ENCODE data around the gene MYO1F. TPM values are rescaled to one million over a fixed set of nuclear protein-coding genes. Genes with fewer than 3 reads are reported as not detected.

The MYO1F gene
- total RNA-seq, 4 donors from 2014 or later = 5.1 to 21.5 (median 6.0) TPM

DNA sequence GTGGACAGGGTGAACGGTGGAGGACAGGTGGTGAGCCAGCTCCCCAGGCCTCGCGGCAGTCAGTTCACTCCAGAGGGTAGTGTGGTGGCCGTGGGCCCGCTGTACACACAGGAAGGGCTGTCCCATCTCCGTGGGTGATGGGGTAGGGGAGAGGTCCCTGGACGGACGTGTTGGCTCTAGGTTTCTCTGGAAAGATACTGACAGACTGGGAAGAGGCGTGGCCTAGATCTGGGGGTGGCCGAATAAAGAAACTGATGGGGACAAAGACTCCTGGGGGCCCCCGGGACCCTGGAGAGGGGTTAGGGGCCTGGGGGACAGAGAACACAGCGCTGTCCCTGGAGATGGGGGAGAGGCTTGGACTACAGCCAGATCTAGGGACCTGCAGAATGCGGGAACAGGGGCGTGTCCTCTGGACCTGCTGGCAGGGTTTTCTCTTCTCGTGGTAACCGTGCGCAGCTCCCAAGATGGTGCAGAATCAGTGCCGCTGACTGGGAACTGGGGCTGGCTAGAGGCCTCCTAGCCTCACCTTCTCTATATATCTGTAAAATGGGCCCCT lies 70.8 kb downstream of the MYO1F start:
- 13 to 15% methylated on average over 18 of the region's 18 CpGs for WGBS, 2 donors
- TF ChIP-seq, protein P1, sequence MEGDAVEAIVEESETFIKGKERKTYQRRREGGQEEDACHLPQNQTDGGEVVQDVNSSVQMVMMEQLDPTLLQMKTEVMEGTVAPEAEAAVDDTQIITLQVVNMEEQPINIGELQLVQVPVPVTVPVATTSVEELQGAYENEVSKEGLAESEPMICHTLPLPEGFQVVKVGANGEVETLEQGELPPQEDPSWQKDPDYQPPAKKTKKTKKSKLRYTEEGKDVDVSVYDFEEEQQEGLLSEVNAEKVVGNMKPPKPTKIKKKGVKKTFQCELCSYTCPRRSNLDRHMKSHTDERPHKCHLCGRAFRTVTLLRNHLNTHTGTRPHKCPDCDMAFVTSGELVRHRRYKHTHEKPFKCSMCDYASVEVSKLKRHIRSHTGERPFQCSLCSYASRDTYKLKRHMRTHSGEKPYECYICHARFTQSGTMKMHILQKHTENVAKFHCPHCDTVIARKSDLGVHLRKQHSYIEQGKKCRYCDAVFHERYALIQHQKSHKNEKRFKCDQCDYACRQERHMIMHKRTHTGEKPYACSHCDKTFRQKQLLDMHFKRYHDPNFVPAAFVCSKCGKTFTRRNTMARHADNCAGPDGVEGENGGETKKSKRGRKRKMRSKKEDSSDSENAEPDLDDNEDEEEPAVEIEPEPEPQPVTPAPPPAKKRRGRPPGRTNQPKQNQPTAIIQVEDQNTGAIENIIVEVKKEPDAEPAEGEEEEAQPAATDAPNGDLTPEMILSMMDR (IDR thresholded peaks at IDR 0.05) = peak in 2 of 6 experiments; percentile 6 to 36
- no peak for TF ChIP-seq POLR2A (IDR thresholded peaks at IDR 0.05)
- Histone ChIP-seq H3K27me3 (no peaks in the 10 kb centered on the region), H3K36me3 (peaks cover 0 to 4% of the 10 kb centered on the region in 2 donors), H3K9me3 (no peaks in the 10 kb centered on the region), H3K4me1 (peaks cover 5 to 13% of the 10 kb centered on the region in 2 donors), H3K4me3 (replicated peaks in 1 of 3) (peak overlapping the region in 1 of 3 donors; percentile 30), H3K27ac (peak overlapping the region in 2 of 3 donors; percentile 27 to 50)
- DNase-seq = peak; percentile 32 to 72
- intact Hi-C loops (cut with DNase I) = loop anchor here (5.0 kb wide), 1 partner anchor 154 kb away; no protein-coding TSS in a partner anchor

DNA sequence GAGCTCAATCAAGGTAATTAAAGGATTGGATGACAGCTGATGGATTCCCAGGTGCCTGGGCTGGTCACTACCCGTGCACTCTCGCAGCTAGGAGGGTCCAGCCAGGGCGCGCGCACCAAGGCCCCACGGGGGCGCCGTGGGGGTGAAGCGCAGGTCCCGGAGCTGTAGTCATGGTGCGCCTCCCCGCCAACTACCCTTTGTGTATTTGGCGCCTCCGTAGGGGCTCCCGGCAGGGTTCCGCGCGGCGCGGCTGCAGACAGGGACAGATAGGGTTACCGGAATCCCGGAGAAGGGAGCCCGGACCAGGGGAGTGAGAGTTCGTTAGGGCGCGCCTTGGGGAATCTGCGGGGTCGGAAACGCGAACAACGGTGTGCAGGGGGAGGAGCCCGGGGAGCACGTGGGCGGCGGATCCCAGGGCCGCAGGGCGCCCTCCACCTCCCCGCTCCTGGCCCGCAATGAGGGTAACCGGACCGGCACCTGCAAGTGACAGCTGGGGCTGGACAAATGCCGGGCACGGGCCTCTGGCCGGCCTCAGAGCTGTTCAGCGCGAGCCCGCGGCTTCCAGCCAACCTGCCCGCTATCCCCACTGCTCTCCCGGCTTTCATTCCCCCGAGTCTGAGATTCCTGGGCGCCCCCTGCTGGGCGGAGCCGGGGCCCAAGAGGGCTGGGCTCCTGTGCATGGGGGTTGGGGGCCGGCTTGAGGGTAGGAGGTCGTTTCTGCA lies 71.4 kb downstream of the MYO1F start:
- H3K4me1 ChIP-seq = peaks cover 5 to 11% of the 10 kb centered on the region in 2 donors
- H3K27ac ChIP-seq = peak overlapping the region in 2 of 3 donors; percentile 27 to 50
- H3K9me3 ChIP-seq = no peaks in the 10 kb centered on the region
- intact Hi-C loops (cut with DNase I) = loop anchor here (5.0 kb wide), 1 partner anchor 154 kb away; no protein-coding TSS in a partner anchor
- TF ChIP-seq POLR2A (IDR thresholded peaks at IDR 0.05) = peak in 1 of 2 donors; percentile 14
- TF ChIP-seq, protein P1 (IDR thresholded peaks at IDR 0.05) = peak; percentile 60 to 90 (median 80)
- H3K27me3 ChIP-seq = no peaks in the 10 kb centered on the region
- H3K4me3 ChIP-seq (replicated peaks in 1 of 3) = peak overlapping the region in 1 of 3 donors; percentile 30
- peak; percentile 82 to 86 for DNase-seq
- WGBS, 2 donors = 1% methylated on average over 25 to 31 of the region's 56 CpGs
- H3K36me3 ChIP-seq = no peaks in the 10 kb centered on the region

DNA sequence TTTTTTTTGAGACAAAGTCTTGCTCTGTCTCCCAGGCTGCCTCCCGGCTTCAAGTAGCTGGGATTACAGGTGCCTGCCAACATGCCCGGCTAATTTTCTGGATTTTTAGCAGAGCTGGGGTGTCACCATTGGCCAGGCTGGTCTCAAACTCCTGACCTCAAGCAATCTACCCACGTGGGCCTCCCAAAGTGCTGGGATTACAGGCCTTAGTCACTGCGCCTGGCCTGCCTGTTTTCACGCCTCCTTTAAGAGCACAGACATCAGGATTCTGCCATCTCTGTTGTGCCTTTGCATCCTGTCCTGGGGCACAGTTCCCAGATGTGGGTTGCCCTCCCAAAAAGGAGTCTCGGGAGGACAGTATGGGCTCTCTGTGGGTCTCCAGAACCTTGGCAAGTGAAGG lies 72.3 kb downstream of the MYO1F start:
- H3K9me3 ChIP-seq = no peaks in the 10 kb centered on the region

DNA sequence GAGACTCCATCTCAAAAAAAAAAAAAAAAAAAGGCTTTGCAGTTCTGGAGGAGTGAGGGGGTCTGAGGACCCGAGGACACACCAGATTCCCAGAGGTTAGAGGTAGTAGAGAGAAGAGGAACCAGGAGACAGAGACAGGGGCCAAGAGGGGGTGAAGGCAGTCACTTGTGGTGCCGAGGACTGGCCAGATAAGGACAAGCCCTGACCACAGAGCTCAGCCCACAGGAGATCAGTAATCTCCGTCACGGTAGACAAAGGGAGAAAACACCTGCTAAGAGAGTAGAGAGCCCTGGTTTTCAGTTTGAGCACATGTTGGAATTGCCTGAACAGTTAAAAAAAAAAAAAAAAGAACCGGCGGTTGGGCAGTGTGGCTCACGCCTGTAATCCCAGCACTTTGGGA lies 73.1 kb downstream of the MYO1F start:
- DNase-seq = no peak
- Histone ChIP-seq H3K9me3 (no peaks in the 10 kb centered on the region), H3K4me3 (replicated peaks in 1 of 3) (no peak overlapping the region), H3K4me1 (peaks cover 5 to 11% of the 10 kb centered on the region in 2 donors), H3K27ac (no peak overlapping the region), H3K36me3 (no peaks in the 10 kb centered on the region), H3K27me3 (no peaks in the 10 kb centered on the region)
- 90 to 92% methylated on average over 7 of the region's 7 CpGs for WGBS, 2 donors
- TF ChIP-seq, protein P1 (IDR thresholded peaks at IDR 0.05) = no peak
- no peak for TF ChIP-seq POLR2A (IDR thresholded peaks at IDR 0.05)
- intact Hi-C loops (cut with DNase I) = no loop called here

More for the DNA sequence above, 72.3 kb downstream of the MYO1F start:
- Histone ChIP-seq H3K36me3 (no peaks in the 10 kb centered on the region), H3K4me3 (replicated peaks in 1 of 3) (no peak overlapping the region), H3K27me3 (no peaks in the 10 kb centered on the region), H3K27ac (no peak overlapping the region), H3K4me1 (peaks cover 5 to 11% of the 10 kb centered on the region in 2 donors)
- intact Hi-C loops (cut with DNase I) = loop anchor here (5.0 kb wide), 1 partner anchor 153 kb away; no protein-coding TSS in a partner anchor
- 80 to 87% methylated on average over 6 of the region's 6 CpGs for WGBS, 2 donors
- DNase-seq = no peak
- TF ChIP-seq, protein P1 (IDR thresholded peaks at IDR 0.05) = no peak
- no peak for TF ChIP-seq POLR2A (IDR thresholded peaks at IDR 0.05)

DNA sequence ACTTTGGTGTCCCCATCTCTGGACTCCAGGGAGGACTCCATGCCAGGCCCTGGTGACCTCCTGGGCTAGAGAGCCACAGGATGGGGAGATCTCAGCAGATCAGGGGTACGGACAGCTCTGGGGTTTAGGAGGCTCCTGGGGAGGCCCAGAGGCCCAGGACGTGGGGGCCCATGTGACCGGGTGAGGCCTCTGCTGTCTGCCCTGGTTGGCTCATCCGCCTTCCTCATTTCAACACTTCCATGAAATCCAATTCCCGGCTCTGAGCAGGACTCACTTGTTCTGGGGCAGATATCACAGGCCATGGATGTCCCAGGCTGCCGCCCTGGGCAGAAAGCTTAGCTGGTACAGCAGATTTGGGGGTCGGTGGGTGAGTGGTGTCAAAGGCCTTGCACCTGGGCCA lies 73.7 kb downstream of the MYO1F start:
- intact Hi-C loops (cut with DNase I) = no loop called here
- Histone ChIP-seq H3K27ac (no peak overlapping the region), H3K4me3 (replicated peaks in 1 of 3) (no peak overlapping the region), H3K27me3 (no peaks in the 10 kb centered on the region), H3K4me1 (peaks cover 5 to 11% of the 10 kb centered on the region in 2 donors), H3K36me3 (no peaks in the 10 kb centered on the region), H3K9me3 (no peaks in the 10 kb centered on the region)
- WGBS, 2 donors = 94 to 96% methylated on average over 7 of the region's 7 CpGs
- no peak for DNase-seq
- TF ChIP-seq, protein P1 (IDR thresholded peaks at IDR 0.05) = no peak
- no peak for TF ChIP-seq POLR2A (IDR thresholded peaks at IDR 0.05)
